ENCODE results near the gene GDPD2.

The GDPD2 gene

GRCh38 chrX:70439016-70439415 is 15.9 kb downstream of the GDPD2 start:
- no peak for DNase-seq

GRCh38 chrX:70442224-70442623 is 19.1 kb downstream of the GDPD2 start:
- no peak for DNase-seq

- DNase-seq: peak; percentile 71
Observed at GRCh38 chrX:70444326-70444945, 21.3 kb downstream of the GDPD2 start, which contains the start of gene DLG3. DLG3 (plus strand) TSS chrX:70444835; CDS start chrX:70445202, 367 bp downstream.

GRCh38 chrX:70444946-70445656 is 22.0 kb downstream of the GDPD2 start:
- no peak for DNase-seq

GRCh38 chrX:70445951-70446350 is 22.8 kb downstream of the GDPD2 start:
- no peak for DNase-seq

GRCh38 chrX:70446380-70447350 is 23.6 kb downstream of the GDPD2 start:
- DNase-seq: no peak

GRCh38 chrX:70449457-70449966 is 26.4 kb downstream of the GDPD2 start:
- DNase-seq: no peak

GRCh38 chrX:70452143-70452733 is 29.1 kb downstream of the GDPD2 start:
- DNase-seq: peak; percentile 31

GRCh38 chrX:70453024-70453618 is 30.0 kb downstream of the GDPD2 start:
- no peak for DNase-seq

- DNase-seq: no peak
Observed at GRCh38 chrX:70454441-70455365, 31.6 kb downstream of the GDPD2 start.

- no peak for DNase-seq
Observed at GRCh38 chrX:70455366-70456202, 32.5 kb downstream of the GDPD2 start.

GRCh38 chrX:70456256-70456655 is 33.1 kb downstream of the GDPD2 start:
- no peak for DNase-seq

GRCh38 chrX:70461026-70461425 is 37.9 kb downstream of the GDPD2 start:
- no peak for DNase-seq

- no peak for DNase-seq
Observed at GRCh38 chrX:70464051-70464450, 40.9 kb downstream of the GDPD2 start.

- DNase-seq: no peak
Observed at GRCh38 chrX:70466968-70467367, 43.9 kb downstream of the GDPD2 start.

GRCh38 chrX:70468709-70469108 is 45.6 kb downstream of the GDPD2 start:
- DNase-seq: no peak

GRCh38 chrX:70470850-70471289 is 47.8 kb downstream of the GDPD2 start:
- no peak for DNase-seq

- DNase-seq: no peak
Observed at GRCh38 chrX:70476166-70476933, 53.2 kb downstream of the GDPD2 start.

Measured in midbrain (tissue), 1 donor.